NCI-H2171 treated with DMSO at 0.1 percent for 48 hours (cell line): ENCODE measurements around the gene DNAH9.
"Not testable (repeated sequence)": the region's sequence is repeated elsewhere in the genome, so short reads cannot be mapped to it uniquely, and the experiment has no call there.

Source experiments
- DNase-seq: peaks from one replicate; lab custom pipeline; 2025; lab: John Stamatoyannopoulos, UW

Gene DNAH9

GRCh38 chr17:11917415-11917814 lies 319.1 kb downstream of the DNAH9 start:
- DNase-seq: no peak

GRCh38 chr17:11921296-11921695 lies 323.0 kb downstream of the DNAH9 start:
- no peak for DNase-seq

GRCh38 chr17:11922638-11923037 lies 324.4 kb downstream of the DNAH9 start:
- no peak for DNase-seq

- DNase-seq: no peak
These were observed 325.8 kb downstream of the DNAH9 start for GRCh38 chr17:11924076-11924475.

GRCh38 chr17:11925262-11926021 lies 327.2 kb downstream of the DNAH9 start:
- no peak for DNase-seq

- DNase-seq: no peak
These were observed 330.2 kb downstream of the DNAH9 start for GRCh38 chr17:11928436-11928835.

GRCh38 chr17:11932337-11932898 lies 334.1 kb downstream of the DNAH9 start:
- DNase-seq: no peak

- DNase-seq: peak; percentile 36
These were observed 337.6 kb downstream of the DNAH9 start for GRCh38 chr17:11935734-11936406.

GRCh38 chr17:11940904-11941303 lies 342.6 kb downstream of the DNAH9 start:
- no peak for DNase-seq

GRCh38 chr17:11943086-11943485 lies 344.8 kb downstream of the DNAH9 start:
- DNase-seq: not testable (repeated sequence)

GRCh38 chr17:11943759-11944347 lies 345.6 kb downstream of the DNAH9 start:
- DNase-seq: no peak

GRCh38 chr17:11944587-11944986 lies 346.3 kb downstream of the DNAH9 start:
- DNase-seq: no peak

GRCh38 chr17:11948789-11949188 lies 350.5 kb downstream of the DNAH9 start:
- DNase-seq: no peak

GRCh38 chr17:11949571-11949970 lies 351.3 kb downstream of the DNAH9 start:
- DNase-seq: not testable (repeated sequence)

- no peak for DNase-seq
These were observed 352.7 kb downstream of the DNAH9 start for GRCh38 chr17:11950771-11951519.

GRCh38 chr17:11952610-11953009 lies 354.3 kb downstream of the DNAH9 start:
- no peak for DNase-seq

GRCh38 chr17:11953924-11954323 lies 355.7 kb downstream of the DNAH9 start:
- no peak for DNase-seq

- DNase-seq: no peak
These were observed 356.7 kb downstream of the DNAH9 start for GRCh38 chr17:11954936-11955335.

GRCh38 chr17:11969565-11969964 lies 371.3 kb downstream of the DNAH9 start:
- DNase-seq: no peak

GRCh38 chr17:11972741-11973140 lies 374.5 kb downstream of the DNAH9 start:
- not testable (repeated sequence) for DNase-seq

- DNase-seq: no peak
These were observed 381.5 kb downstream of the DNAH9 start for GRCh38 chr17:11979795-11980194.

- DNase-seq: no peak
These were observed 382.5 kb downstream of the DNAH9 start for GRCh38 chr17:11980813-11981212.
